GM12801 (cell line): Measurements from ENCODE around the gene TBXA2R.

Experiments
- TF ChIP-seq, protein P1 (sequence below): IDR thresholded peaks from one replicate; pipeline ENCODE4 v1.5.1; 2011; ENCODE audit warnings: control low read depth; ENCODE audit not compliant: insufficient read length; ENCODE audit errors: extremely low read depth

The TBXA2R gene

DNA sequence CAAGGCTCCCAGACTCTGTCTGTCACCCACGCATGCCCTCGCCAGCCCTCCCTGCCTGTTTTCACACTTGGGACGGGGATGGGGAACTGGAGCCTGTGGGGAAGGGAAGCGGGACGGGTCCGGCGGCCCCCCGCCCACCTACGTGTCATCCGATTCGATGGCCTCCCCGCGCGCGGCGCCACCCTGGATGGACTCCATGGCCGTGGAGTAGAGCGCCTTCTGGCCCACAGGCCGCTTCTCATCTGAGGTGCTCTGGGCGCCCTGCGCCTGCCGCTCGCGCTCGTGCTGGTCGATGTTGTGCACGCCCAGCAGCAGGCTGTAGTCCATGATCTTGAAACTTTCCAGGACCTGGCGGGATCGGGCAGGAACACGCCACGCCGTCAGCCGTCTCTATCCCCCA lies 45.0 kb upstream of the TBXA2R start:
- TF ChIP-seq, protein P1, sequence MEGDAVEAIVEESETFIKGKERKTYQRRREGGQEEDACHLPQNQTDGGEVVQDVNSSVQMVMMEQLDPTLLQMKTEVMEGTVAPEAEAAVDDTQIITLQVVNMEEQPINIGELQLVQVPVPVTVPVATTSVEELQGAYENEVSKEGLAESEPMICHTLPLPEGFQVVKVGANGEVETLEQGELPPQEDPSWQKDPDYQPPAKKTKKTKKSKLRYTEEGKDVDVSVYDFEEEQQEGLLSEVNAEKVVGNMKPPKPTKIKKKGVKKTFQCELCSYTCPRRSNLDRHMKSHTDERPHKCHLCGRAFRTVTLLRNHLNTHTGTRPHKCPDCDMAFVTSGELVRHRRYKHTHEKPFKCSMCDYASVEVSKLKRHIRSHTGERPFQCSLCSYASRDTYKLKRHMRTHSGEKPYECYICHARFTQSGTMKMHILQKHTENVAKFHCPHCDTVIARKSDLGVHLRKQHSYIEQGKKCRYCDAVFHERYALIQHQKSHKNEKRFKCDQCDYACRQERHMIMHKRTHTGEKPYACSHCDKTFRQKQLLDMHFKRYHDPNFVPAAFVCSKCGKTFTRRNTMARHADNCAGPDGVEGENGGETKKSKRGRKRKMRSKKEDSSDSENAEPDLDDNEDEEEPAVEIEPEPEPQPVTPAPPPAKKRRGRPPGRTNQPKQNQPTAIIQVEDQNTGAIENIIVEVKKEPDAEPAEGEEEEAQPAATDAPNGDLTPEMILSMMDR: no peak

DNA sequence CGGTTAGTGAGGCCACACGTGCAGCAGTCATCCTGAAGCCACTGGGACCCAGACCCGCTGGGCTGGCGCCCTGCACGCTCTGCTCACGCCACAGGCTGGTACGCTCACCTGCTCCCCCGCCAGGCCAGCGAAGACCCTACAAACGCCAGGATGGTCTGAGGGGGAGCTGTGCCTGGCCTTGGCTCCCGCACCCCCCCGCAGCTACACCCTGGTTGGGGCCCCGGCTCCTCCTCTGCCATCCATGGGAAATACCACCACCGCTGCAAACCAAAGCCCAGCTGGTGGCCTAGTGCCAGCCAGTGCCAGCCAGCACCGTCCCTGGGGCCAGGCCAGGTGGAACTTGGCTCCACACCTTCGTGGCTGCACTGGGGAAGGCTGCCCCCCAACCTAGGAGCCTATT lies 43.2 kb upstream of the TBXA2R start:
- TF ChIP-seq, protein P1: no peak

DNA sequence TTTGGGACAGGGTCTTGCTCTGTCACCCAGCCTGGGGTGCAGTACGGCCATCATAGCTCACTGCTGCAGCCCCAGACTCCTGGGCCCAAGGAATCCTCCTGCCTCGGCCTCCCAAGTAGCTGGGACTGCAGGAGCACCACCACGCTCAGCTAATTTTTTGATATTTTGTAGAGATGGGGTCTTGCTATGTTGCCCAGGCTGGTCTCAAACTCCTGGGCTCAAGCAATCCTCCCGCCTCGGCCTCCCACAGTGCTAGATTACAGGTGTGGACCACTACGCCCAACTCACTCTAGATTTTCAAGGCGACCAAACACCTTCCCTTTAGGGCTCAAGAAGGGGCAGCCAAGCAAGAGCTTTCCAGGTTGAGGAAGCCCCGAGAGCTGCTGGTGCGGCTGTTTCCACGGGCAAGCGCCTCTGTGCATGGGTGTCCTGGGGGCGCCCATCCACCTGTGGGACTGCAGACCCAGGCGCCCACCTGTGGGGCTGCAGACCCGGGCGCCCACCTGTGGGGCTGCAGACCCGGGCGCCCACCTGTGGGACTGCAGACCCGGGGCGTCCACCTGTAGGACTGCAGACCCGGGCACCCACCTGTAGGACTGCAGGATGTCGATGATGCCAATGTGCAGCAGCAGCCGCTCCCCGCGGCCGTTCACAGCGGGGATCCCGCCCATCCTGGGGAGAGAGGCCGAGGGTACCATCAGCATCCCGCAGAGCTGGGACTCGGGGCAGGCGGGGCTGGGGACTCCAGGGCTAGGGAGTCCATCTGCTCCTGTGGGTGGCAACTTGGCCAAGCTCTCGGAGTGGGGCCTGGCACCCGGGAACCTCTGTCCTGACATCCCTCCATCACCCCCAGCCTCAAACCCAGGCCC lies 41.6 kb upstream of the TBXA2R start:
- TF ChIP-seq, protein P1: no peak

DNA sequence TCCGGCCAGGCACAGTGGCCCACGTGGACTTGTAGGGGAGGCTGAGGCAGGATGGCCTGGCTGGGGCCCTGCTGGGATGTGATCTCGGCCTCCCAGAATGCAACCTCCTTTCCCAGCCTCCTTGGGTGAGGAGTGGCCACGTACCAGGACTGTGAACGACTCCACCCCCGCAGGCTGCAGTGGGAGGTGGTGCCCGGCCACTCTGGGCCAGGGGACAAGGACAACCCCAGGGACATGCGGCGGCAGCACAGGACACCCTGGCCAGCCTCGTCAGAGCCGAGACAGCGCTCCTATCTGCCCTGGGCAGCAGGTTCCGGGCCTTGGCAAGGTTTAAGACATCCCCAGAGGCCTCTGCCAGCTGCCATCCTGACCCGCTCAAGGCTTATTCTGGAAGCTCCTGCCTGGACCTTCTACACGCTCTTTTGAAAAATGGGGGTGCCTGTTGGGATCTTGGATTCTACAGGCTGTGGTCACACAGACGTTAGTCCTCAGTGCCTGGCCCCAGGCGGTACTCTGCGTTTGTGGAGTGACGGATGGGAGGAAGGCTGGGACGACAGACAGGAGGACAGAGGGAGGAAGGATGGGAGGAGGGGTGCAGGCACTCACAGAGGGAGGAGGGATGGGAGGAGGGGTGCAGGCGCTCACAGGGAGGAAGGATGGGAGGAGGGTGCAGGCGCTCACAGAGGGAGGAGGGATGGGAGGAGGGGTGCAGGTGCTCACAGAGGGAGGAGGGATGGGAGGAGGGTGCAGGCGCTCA lies 39.8 kb upstream of the TBXA2R start:
- TF ChIP-seq, protein P1: no peak

DNA sequence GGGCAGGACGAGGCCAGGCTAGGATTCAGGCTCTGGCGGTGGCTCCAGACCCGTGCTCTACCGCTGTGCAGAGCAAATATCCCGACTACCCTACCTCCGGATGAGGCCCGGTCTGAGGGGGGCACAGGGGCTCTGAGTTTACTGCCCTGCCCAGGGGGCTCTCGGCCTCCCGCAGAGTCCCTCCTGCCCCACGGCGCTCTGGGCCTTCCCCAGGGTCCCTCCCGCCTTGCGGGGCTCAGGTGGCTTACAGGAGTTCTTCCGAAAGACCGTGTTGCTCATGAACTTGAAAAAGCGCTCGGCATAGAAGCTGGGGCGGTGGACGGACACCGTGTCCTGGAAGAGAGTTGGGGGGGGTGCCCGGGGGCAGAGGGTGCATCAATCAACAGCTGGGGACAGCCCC lies 39.1 kb upstream of the TBXA2R start:
- TF ChIP-seq, protein P1: no peak

DNA sequence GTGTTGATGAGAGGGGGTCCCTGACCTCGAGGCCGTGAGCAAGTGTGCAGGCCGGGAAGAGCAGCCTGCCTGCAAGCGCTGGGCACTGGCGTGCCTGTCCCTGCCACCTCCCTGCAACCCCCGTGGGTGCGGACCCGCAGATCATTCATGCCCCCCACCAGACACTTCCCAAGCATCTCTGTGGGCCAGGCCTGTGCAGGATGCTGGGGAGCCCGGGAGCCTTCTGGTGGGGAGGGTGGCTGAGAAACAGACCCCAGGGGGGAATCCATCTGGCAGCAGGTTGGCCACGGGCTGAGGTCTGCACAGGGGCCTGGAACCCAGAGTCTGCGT lies 38.4 kb upstream of the TBXA2R start:
- TF ChIP-seq, protein P1: no peak

DNA sequence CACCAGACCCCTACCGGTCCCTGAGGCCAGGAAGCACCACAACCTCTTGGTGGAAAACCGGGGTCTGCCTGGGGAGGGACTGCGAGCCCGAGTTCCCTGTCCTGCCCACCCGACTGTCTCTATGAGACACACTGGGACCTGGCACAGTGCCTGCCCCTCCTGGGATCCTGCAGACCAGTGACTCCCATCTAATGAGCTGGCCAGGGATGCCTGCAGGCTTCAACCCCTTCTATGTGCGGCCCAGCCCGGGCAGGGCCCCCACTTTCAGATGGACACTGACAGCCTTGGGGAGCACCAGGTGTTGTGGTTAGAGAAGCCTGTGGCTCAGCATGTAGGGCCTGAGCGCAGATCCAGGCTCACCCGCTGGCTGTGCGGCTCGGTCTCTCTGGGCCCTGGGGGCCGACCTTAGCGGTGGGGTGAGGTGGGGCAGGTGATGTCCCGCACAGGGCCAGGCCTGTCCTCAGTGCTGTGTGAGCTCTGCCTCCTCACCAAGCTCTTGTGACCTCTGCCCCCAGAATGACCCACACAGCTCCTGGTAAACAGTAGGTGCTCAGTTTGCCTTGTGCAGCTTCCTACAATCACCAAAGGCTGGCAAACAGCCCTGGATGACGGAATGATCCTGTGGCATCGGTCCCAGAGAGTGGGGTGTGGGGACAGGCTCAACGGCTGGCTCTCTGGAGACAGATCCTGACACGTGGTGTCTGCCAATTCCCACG lies 37.8 kb upstream of the TBXA2R start:
- TF ChIP-seq, protein P1: no peak
